NB4 (cell line): Measurements from ENCODE around the gene PPP6R1.

Experiments
- CTCF ChIP-seq: IDR thresholded peaks from one replicate; pipeline ENCODE4 v1.5.1; 2012; ENCODE audit warnings: low read depth, low read length
- TF ChIP-seq, protein P1 (sequence below): IDR thresholded peaks from 2 replicates; pipeline ENCODE4 v1.6.1; 2011; ENCODE audit warnings: low read depth, low read length

DNA sequence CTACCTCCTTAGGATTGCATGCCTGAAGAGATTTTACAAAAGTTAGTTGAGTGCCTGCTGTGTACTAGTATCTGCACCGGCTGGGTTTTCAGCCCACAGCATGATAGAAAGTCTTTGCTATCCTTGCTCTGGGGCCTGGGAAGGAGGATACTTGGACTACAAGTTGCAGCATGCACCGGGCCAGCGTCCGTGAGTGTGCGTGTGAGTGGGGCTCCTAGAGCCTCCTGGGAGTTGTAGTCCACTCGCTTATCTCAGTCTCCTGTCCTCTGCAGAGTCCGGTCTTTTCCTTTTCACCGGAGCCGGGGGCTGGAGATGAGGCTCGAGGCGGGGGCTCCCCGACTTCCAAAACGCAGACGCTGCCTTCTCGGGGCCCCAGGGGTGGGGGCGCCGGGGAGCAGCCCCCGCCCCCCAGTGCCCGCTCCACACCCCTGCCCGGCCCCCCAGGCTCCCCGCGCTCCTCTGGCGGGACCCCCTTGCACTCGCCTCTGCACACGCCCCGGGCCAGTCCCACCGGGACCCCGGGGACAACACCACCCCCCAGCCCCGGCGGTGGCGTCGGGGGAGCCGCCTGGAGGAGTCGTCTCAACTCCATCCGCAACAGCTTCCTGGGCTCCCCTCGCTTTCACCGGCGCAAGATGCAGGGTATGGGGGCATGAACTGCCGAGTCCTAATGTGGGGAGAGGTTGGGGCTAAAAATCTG lies 45.6 kb upstream of the PPP6R1 start:
- TF ChIP-seq CTCF = no peak
- TF ChIP-seq, protein P1, sequence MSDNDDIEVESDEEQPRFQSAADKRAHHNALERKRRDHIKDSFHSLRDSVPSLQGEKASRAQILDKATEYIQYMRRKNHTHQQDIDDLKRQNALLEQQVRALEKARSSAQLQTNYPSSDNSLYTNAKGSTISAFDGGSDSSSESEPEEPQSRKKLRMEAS = no peak
